GM19438 (cell line): ENCODE data around the gene ZFP91.

Experiments
- ATAC-seq: cut with Tn5 transposase; IDR thresholded peaks from one replicate; pipeline ENCODE4 v1.9.1; 2021; ENCODE audit warnings: low read depth; ENCODE audit not compliant: unreplicated experiment

Gene ZFP91

GRCh38 chr11:58582437-58582836, 3.6 kb downstream of the ZFP91 start:
- no peak for ATAC-seq

- no peak for ATAC-seq
Measured at GRCh38 chr11:58586998-58587397, 8.1 kb downstream of the ZFP91 start.

- no peak for ATAC-seq
Measured at GRCh38 chr11:58591659-58592058, 12.8 kb downstream of the ZFP91 start.

- ATAC-seq: no peak
Measured at GRCh38 chr11:58592760-58593472, 14.1 kb downstream of the ZFP91 start.

- no peak for ATAC-seq
Measured at GRCh38 chr11:58594826-58595225, 16.0 kb downstream of the ZFP91 start.

- no peak for ATAC-seq
Measured at GRCh38 chr11:58596621-58597020, 17.8 kb downstream of the ZFP91 start.

DNA sequence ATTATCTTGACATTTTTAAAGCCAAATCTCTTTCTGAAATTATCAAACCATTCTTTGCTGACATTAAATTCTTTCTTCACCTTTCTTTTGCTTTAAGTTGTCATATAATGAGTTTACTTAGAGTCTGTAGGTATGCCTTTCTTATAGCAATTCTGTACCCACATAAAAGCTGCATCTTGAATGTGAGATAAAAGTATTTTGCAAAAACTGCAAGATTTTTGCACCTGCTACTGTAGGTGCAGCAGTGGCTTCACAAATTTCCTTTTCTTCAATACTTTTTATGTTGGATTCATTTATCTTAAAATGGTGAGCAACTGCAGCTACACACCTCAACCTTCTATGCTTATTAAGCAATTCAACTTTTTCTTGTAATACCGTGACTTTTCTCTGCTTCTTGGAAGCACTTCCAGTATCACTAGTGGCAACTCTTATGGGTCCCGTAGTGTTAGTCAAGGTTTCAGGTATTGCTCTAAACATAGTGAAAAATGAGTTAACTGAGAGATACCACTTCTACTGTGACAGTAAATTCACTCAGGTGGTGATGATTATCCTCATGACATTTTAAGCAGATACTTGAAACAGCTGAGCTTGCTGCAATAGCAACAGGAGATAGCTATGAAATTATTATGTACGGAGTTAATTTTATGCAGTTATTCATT, 18.8 kb downstream of the ZFP91 start:
- ATAC-seq: no peak

DNA sequence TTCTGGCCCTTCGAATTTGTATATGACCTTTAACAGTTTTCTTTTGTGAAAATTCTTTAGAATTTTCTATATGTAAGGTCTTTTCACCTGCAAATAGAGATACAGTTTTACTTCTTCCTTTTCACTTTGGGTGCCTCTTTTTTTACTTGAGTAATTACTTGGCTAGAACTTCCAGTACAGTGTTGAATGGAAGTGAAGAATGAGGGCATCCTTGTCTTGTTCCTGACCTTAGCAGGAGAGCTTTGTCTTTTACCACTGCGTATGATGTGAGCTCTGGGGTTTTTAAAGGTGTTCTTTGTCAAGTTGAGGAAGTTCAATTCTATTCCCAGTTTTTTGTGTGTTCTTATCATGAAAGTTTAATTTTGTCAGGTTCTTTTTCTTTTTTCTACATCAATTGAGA, 21.6 kb downstream of the ZFP91 start:
- no peak for ATAC-seq

DNA sequence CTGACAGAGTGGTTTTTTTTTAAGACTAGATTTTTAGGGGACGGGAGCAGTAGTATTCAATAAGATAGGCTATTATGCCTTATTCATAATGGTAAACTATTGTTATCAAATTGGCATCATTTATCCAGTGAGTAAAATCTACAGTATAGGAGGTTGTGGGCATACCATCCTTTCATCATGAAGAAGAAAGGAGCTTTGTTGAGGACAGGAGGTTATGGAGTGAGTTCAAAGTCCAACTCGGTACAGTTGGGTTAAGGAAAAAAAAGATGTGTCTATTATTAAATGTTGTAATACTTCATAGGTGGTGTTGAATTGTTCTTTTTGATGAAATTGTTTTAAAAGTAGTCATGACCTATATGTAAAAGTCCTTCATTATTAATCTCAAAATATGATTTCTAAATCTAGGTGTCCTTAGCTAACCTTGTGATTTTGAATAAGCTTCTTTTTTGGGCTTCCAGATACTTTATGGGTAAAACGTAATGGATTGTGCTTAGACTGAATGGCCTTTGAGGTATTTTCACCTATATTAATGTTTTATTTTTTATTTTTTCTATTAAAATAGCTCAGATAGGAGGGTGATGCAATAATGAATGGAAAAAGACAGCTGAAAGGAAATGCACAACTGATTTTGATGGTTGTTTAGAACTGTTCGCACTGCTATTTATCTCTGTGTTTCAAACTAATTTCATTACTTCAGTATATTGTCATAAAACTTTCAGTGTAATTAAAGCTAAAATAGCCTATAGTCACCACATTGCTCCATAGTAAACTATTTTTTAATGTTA, 28.3 kb downstream of the ZFP91 start:
- ATAC-seq: no peak

GRCh38 chr11:58608331-58608730, 29.5 kb downstream of the ZFP91 start:
- no peak for ATAC-seq

DNA sequence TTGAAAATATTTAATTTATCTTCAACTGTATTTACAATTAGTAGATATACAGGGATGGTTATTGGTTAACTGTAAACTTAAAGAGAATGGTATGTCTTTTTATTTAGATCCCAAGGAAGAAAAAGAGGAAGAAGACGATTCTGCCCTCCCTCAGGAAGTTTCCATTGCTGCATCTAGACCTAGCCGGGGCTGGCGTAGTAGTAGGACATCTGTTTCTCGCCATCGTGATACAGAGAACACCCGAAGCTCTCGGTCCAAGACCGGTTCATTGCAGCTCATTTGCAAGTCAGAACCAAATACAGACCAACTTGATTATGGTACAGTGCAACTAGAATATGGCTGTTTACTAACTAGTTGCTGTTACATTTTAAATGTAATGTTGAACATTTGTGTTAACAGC, 30.9 kb downstream of the ZFP91 start:
- no peak for ATAC-seq

DNA sequence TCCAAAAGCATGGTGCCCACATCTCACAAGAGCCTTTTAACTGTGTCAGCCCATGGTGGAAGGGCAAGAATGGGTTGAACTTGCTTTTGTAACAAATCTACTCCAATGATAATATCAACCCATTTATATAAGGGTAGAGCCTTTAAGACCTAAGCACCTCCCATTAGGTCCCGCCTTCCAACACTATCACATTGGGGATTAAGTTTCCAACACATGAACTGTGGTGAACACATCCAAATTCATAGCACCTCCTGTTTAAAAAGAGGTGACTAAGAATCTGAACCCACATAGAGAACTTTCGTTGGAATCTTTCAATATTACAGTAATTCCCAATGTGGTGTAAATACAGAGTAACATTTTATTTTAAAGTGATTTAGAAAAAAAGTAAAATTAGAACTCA, 34.4 kb downstream of the ZFP91 start:
- no peak for ATAC-seq

DNA sequence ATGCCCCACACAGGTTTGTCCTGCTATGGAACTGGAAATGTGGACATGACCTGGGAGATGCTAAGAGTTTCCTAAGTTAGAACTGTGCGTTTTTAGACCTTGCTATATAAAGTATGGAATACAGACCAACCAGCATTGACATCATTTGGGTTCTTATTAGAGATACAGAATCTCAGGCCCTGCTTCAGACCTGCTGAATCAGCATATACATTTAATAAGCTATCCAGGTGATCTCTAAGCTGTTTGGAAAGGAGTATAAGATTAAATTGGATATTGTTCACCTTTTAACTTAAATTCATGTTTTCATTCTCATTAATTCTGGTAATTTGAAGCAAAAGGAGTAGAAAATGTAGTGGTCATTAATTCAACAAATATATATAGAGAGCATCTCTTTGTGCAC, 36.7 kb downstream of the ZFP91 start:
- ATAC-seq: no peak

GRCh38 chr11:58616594-58616993, 37.7 kb downstream of the ZFP91 start:
- no peak for ATAC-seq

GRCh38 chr11:58617976-58618557, 39.2 kb downstream of the ZFP91 start:
- no peak for ATAC-seq

- ATAC-seq: no peak
Measured at GRCh38 chr11:58621586-58622262, 42.9 kb downstream of the ZFP91 start.

- ATAC-seq: no peak
Measured at GRCh38 chr11:58622344-58622743, 43.5 kb downstream of the ZFP91 start, which contains the start of gene CNTF. Gene CNTF (plus strand): TSS chr11:58622665. CDS start chr11:58622753, 88 bp downstream.

GRCh38 chr11:58625086-58625485, 46.2 kb downstream of the ZFP91 start:
- ATAC-seq: no peak

GRCh38 chr11:58625826-58626460, 47.1 kb downstream of the ZFP91 start:
- ATAC-seq: no peak

GRCh38 chr11:58626934-58627483, 48.1 kb downstream of the ZFP91 start:
- no peak for ATAC-seq
